ENCODE measurements around the gene EXOC3L2.

The EXOC3L2 gene

GRCh38 chr19:45178262-45179071, 66.7 kb downstream of the EXOC3L2 start, which contains the start of gene BLOC1S3:
BLOC1S3 (plus strand) TSS chr19:45178784; CDS start chr19:45179297, 513 bp downstream.
- ATAC-seq (replicated peaks) (peak; percentile 81), DNase-seq (peak; percentile 99 to 100 (median 99))
- Mint-ChIP-seq H3K4me3 (peak within 1 kb of the TSS; percentile 79 to 86), H3K27me3 (no peaks in the 10 kb centered on the region), H3K27ac (peak within 1 kb of the TSS; percentile 89 to 90), H3K36me3 (ENCODE audit: insufficient read depth) (peaks cover 31% of the 10 kb centered on the region), H3K4me1 (ENCODE audit: low read depth in 2 of 2) (peaks cover 18 to 30% of the 10 kb centered on the region in 2 donors), H3K9me3 (no peaks in the 10 kb centered on the region)

DNA sequence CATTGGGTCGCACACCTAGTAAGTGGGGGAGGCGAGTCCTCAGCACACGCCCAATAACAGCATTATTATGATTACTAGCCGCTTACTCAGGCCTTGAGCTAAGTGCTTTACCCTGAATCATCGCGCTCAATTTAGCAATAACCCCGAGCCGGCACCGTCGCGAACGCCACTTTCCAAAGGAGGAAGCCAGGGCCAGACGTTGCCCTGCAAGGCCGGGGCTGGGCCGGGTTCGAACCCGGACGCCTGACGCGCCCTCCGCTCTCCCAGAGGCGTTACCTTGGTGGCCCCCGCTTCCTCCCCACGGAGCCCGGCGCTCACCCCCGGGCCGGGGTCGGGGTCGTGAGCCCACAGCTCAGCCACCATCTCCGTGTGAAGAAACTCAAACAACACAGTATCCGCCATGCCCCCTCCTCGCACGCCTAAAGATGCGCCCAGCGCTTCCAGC, 67.4 kb downstream of the EXOC3L2 start, which contains the start of gene TRAPPC6A:
Gene TRAPPC6A (minus strand): TSS at position 421 of the 445 bp plus-strand sequence. CDS start 19 bp downstream, at position 402.
- Mint-ChIP-seq H3K4me3 (peak within 1 kb of the TSS; percentile 79 to 86), H3K4me1 (ENCODE audit: low read depth in 2 of 2) (peaks cover 19 to 29% of the 10 kb centered on the region in 2 donors)
- ATAC-seq (replicated peaks): peak; percentile 0

DNA sequence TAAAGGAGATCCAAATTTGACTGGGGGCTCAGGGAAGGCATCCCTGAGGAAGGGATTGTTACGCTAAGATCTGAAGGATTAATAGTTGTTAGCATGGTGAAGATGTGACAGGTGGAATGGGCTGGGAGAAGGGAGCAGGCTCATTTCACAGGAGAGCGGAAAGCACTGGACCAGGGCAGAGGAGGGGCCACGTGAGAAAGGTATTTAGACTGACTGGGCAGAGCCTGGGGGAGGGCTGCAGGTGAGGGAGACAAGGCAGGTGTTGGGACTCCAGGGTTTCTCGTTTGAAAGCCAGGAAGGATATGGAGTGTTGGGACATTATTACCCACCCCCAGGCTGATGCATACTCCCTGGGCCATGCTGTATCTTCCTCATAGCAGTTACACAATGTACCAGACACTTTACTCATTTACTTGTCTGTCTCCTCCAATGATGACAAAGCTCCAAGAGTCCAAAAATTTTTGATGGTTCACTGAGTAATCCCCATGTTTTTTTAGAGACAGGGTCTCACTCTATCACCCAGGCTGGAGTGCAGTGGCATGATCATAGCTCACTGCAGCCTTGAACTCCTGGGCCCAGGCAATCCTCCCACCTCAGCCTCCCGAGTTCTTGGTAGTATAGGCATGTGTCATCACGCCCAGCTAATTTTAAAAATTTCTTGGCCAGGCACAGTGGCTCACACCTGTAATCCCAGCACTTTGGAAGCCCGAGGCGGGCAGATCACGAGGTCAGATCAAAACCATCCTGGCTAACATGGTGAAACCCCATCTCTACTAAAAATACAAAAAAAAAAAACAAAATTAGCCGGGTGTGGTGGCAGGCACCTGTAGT, 69.5 kb downstream of the EXOC3L2 start:
- Mint-ChIP-seq H3K27ac (peak overlapping the region in 1 of 2 donors; percentile 67), H3K9me3 (no peaks in the 10 kb centered on the region), H3K4me1 (ENCODE audit: low read depth in 2 of 2) (peaks cover 22 to 25% of the 10 kb centered on the region in 2 donors), H3K4me3 (peak overlapping the region in 1 of 2 donors; percentile 9), H3K36me3 (ENCODE audit: insufficient read depth) (peaks cover 21% of the 10 kb centered on the region), H3K27me3 (no peaks in the 10 kb centered on the region)
- ATAC-seq (replicated peaks): no peak
- DNase-seq: no peak

More for the DNA sequence above, 67.4 kb downstream of the EXOC3L2 start, which contains the start of gene TRAPPC6A:
- peaks cover 31% of the 10 kb centered on the region for H3K36me3 Mint-ChIP-seq (ENCODE audit: insufficient read depth)
- H3K27me3 Mint-ChIP-seq: no peaks in the 10 kb centered on the region
- H3K9me3 Mint-ChIP-seq: no peaks in the 10 kb centered on the region
- peak within 1 kb of the TSS; percentile 89 to 90 for H3K27ac Mint-ChIP-seq
- DNase-seq: no peak

DNA sequence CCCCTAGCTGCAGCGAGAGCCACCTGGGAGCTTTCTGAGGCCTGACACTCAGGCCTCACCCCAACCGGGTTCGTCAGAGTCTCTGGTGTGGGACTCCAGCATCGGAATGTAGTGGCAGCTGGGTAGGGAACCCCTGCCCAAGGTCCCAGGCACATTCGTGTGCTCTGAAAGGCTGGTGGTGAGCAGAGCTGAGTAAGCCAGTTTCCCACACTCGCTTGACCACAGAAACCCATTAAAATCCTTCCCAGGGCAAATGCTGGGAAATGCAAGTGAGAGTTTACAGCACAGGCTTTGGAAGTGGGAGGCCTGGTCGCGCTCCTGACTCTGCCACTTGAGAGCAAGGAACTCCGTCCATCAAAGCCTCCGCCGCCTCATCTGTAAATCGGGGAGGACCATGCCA, 71.4 kb downstream of the EXOC3L2 start:
- ATAC-seq (replicated peaks) (no peak), DNase-seq (no peak)
- Mint-ChIP-seq H3K9me3 (no peaks in the 10 kb centered on the region), H3K4me1 (ENCODE audit: low read depth in 2 of 2) (peaks cover 31 to 32% of the 10 kb centered on the region in 2 donors), H3K36me3 (ENCODE audit: insufficient read depth) (peaks cover 12% of the 10 kb centered on the region), H3K4me3 (no peak overlapping the region), H3K27ac (no peak overlapping the region), H3K27me3 (no peaks in the 10 kb centered on the region)

DNA sequence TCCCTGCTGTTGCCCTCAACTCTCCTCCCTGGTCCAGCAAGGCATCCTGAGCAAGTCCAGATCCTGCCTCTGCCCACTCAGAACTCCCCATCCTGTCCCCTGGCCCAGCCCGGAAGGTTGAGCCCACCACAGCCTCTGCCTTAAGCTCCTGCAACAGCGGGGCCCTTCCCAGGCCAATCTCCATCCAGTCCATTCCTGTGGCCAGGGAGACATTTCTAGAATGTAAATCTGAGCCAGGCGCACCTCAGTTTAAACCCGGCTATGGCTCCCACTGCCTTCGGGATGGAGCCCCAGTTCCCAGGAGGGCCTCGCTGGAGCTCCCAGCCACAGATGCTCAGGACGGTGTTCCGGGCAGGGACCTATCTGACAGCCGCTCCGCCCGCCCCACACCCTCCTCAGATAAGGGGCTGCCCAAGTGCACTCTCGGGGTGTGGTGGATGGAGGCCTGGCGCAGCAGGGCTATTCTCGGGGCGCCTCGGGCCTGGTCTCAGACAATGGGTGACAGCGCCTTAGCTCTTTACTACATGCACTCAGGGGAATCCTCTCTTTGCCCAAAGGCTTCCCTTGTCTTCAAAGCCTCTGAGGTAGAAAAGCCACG, 72.5 kb downstream of the EXOC3L2 start:
- ATAC-seq (replicated peaks) (no peak), DNase-seq (no peak)
- Mint-ChIP-seq H3K9me3 (no peaks in the 10 kb centered on the region), H3K36me3 (ENCODE audit: insufficient read depth) (peaks cover 3% of the 10 kb centered on the region), H3K4me3 (peak overlapping the region; percentile 53 to 55), H3K27me3 (no peaks in the 10 kb centered on the region), H3K27ac (peak overlapping the region; percentile 94 to 96), H3K4me1 (ENCODE audit: low read depth in 2 of 2) (peaks cover 30 to 34% of the 10 kb centered on the region in 2 donors)

GRCh38 chr19:45172173-45172572, 73.0 kb downstream of the EXOC3L2 start:
- Mint-ChIP-seq H3K4me3 (peak overlapping the region; percentile 53 to 55), H3K4me1 (ENCODE audit: low read depth in 2 of 2) (peaks cover 30 to 35% of the 10 kb centered on the region in 2 donors)

GRCh38 chr19:45171211-45171623, 74.0 kb downstream of the EXOC3L2 start:
- ATAC-seq (replicated peaks): peak; percentile 96
- Mint-ChIP-seq H3K27ac (peak overlapping the region; percentile 94 to 96), H3K36me3 (ENCODE audit: insufficient read depth) (peaks cover 3% of the 10 kb centered on the region), H3K4me3 (peak overlapping the region; percentile 83 to 85), H3K9me3 (no peaks in the 10 kb centered on the region), H3K27me3 (no peaks in the 10 kb centered on the region), H3K4me1 (ENCODE audit: low read depth in 2 of 2) (peaks cover 32 to 39% of the 10 kb centered on the region in 2 donors)
- peak; percentile 33 to 41 (median 37) for DNase-seq

More at GRCh38 chr19:45172173-45172572, 73.0 kb downstream of the EXOC3L2 start:
- H3K27me3 Mint-ChIP-seq: no peaks in the 10 kb centered on the region
- peak overlapping the region; percentile 94 to 96 for H3K27ac Mint-ChIP-seq
- ATAC-seq (replicated peaks): peak; percentile 55
- peaks cover 3% of the 10 kb centered on the region for H3K36me3 Mint-ChIP-seq (ENCODE audit: insufficient read depth)
- DNase-seq: no peak
- no peaks in the 10 kb centered on the region for H3K9me3 Mint-ChIP-seq

DNA sequence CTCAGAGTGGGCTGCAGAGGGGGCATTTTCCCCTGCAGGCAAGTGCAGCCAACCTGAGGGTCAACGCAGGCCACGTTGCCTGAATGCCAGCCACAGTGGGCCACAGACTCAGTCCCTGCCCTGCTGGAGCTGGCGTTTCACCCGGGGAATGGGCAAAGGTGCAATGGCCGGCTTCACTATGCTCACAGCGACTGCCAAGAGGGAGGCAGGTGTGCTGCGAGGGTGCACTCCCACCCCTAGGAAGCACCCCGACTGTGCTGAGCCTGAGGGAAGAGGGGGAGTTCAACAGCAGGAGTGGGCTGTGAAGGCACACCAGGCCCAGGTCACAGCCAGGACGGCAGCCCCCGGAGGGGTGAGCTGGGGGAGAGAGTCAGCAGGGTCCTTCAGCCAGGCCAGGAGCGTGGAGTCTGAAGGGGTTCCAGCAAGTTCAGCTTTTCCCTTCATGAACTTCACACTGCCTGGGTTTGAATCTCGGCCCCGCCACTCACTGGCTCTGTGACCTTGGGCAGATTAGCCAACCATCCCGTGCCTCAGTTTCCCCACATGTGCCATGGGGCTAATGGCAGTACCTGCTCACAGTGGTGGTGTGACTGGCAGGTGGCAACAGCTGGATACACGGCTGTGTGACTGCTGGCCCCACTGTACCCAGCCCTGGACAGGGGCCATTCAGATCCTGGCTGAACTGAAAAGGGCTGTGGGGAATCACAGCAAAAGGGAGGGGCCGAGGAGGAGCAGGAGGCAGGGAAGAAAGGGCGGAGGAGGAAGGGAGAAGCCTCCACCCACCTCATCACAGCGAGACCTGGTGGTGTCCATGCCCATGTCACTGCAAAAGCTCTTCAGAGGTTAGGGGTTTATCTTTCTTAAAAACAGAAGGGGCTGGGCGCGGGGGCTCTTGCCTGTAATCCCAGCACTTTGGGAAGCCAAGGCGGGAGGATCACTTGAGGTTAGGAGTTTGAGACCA, 74.8 kb downstream of the EXOC3L2 start:
- peak overlapping the region; percentile 83 to 85 for H3K4me3 Mint-ChIP-seq
- H3K27ac Mint-ChIP-seq: peak overlapping the region; percentile 94 to 96
- DNase-seq: no peak
- peaks cover 33 to 36% of the 10 kb centered on the region in 2 donors for H3K4me1 Mint-ChIP-seq (ENCODE audit: low read depth in 2 of 2)
- H3K27me3 Mint-ChIP-seq: no peaks in the 10 kb centered on the region
- ATAC-seq (replicated peaks): no peak
- H3K36me3 Mint-ChIP-seq (ENCODE audit: insufficient read depth): peaks cover 1% of the 10 kb centered on the region
- H3K9me3 Mint-ChIP-seq: no peaks in the 10 kb centered on the region

- Mint-ChIP-seq H3K4me3 (peak overlapping the region; percentile 41 to 46), H3K27ac (peak overlapping the region; percentile 35 to 82), H3K4me1 (ENCODE audit: low read depth in 2 of 2) (peaks cover 35 to 36% of the 10 kb centered on the region in 2 donors), H3K9me3 (no peaks in the 10 kb centered on the region), H3K27me3 (no peaks in the 10 kb centered on the region), H3K36me3 (ENCODE audit: insufficient read depth) (no peaks in the 10 kb centered on the region)
- DNase-seq (no peak), ATAC-seq (replicated peaks) (no peak)
These were observed 75.6 kb downstream of the EXOC3L2 start for GRCh38 chr19:45169602-45170001.

DNA sequence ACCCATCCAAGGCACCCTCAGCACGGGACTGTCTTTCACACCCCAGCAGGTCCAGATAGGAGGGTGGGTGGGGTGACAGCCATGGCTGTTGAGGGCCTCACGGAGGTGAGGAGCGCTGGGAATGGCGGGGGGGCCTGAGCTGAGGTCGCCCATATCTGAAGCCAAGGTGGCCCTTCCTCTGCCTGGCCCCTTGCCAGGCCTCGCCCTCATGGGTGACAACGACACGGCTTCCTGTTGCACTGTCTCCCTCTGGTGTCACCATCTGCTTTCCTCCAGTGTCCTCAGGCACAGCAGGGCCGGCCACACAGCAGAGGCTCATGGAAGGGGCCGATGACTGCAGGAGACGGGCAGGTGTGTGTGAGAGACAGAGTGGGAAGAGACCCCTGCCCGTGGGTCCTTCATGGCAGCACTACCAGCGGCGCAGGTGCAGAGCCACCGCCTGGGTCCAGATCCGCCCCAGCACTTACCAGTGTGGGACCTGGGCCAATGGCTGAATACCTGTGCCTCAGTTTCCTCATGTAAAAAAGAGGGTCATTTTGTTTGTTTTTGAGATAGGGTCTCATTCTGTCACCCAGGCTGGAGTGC, 76.3 kb downstream of the EXOC3L2 start:
- H3K4me3 Mint-ChIP-seq: peak overlapping the region; percentile 31 to 40
- ATAC-seq (replicated peaks) (no peak), DNase-seq (no peak)
- H3K27ac Mint-ChIP-seq: peak overlapping the region; percentile 35 to 82
- H3K36me3 Mint-ChIP-seq (ENCODE audit: insufficient read depth): no peaks in the 10 kb centered on the region
- peaks cover 43% of the 10 kb centered on the region in 2 donors for H3K4me1 Mint-ChIP-seq (ENCODE audit: low read depth in 2 of 2)
- H3K9me3 Mint-ChIP-seq: no peaks in the 10 kb centered on the region
- H3K27me3 Mint-ChIP-seq: no peaks in the 10 kb centered on the region

GRCh38 chr19:45166723-45167252, 78.4 kb downstream of the EXOC3L2 start:
- H3K27ac Mint-ChIP-seq: peak overlapping the region in 1 of 2 donors; percentile 80
- no peak for ATAC-seq (replicated peaks)
- peaks cover 2% of the 10 kb centered on the region for H3K36me3 Mint-ChIP-seq (ENCODE audit: insufficient read depth)
- no peaks in the 10 kb centered on the region for H3K27me3 Mint-ChIP-seq
- peaks cover 38 to 47% of the 10 kb centered on the region in 2 donors for H3K4me1 Mint-ChIP-seq (ENCODE audit: low read depth in 2 of 2)
- no peak overlapping the region for H3K4me3 Mint-ChIP-seq
- DNase-seq: no peak
- H3K9me3 Mint-ChIP-seq: no peaks in the 10 kb centered on the region

Measured in effector memory CD8-positive, alpha-beta T cell (primary cell).